HepG2 (cell line): ENCODE data around the gene AFF1. TPM values are rescaled to one million over a fixed set of nuclear protein-coding genes. Genes with fewer than 3 reads are reported as not detected.
A peak's percentile ranks its signal among the peaks of the same experiment; 100 is the strongest.

Source experiments
- DNMT1 ChIP-seq: sonication (generic); formaldehyde crosslinking; IDR thresholded peaks from 2 replicates; pipeline ENCODE4 v1.5.1; 2020; ENCODE audit warnings: mild to moderate bottlenecking, missing genetic modification reagents
- DPF2 ChIP-seq: sonication (generic); formaldehyde crosslinking; IDR thresholded peaks from 2 replicates; pipeline ENCODE4 v1.4.0; 2020; ENCODE audit warnings: mild to moderate bottlenecking, low read depth, missing genetic modification reagents, borderline replicate concordance
- ETV5 ChIP-seq: IDR thresholded peaks from 2 replicates; pipeline ENCODE4 v1.6.1; 2018; ENCODE audit warnings: missing biosample characterization, missing genetic modification reagents, inconsistent platforms, borderline replicate concordance
- FOXJ3 ChIP-seq: sonication (generic); formaldehyde crosslinking; IDR thresholded peaks from 2 replicates; pipeline ENCODE4 v1.4.0; 2020; ENCODE audit warnings: missing genetic modification reagents, mild to moderate bottlenecking, borderline replicate concordance
- GZF1 ChIP-seq: sonication (generic); formaldehyde crosslinking; IDR thresholded peaks from 2 replicates; pipeline ENCODE4 v1.5.1; 2020; ENCODE audit warnings: mild to moderate bottlenecking, missing genetic modification reagents
- HDAC2 ChIP-seq: sonication (generic); formaldehyde crosslinking; IDR thresholded peaks from 2 replicates; pipeline ENCODE4 v1.4.0; 2020; ENCODE audit warnings: missing genetic modification reagents
- HNF4A ChIP-seq: sonication (generic); formaldehyde crosslinking; IDR thresholded peaks from 2 replicates; pipeline ENCODE4 v1.4.0; 2020; ENCODE audit warnings: missing genetic modification reagents
- HOXA5 ChIP-seq: sonication (generic); formaldehyde crosslinking; IDR thresholded peaks from 2 replicates; pipeline ENCODE4 v1.4.0; 2020; ENCODE audit warnings: missing genetic modification reagents
- KDM6A ChIP-seq: IDR thresholded peaks from 2 replicates; pipeline ENCODE4 v1.6.1; 2016; ENCODE audit warnings: low read depth
- LCORL ChIP-seq, 2 experiments: fragments of 450-650 bp in 1 of 2; sonication (generic) in 1 of 2; formaldehyde crosslinking in 1 of 2; IDR thresholded peaks; 2 replicates each; pipeline versions ENCODE4 v1.5.0 to v1.6.1; 2017 to 2020; ENCODE audit warnings: antibody characterized with exemption in 1 of 2, missing genetic modification reagents in 1 of 2
- NFIC ChIP-seq: IDR thresholded peaks from 2 replicates; pipeline ENCODE4 v1.6.1; 2012; ENCODE audit warnings: mild to moderate bottlenecking, low read length, inconsistent platforms
- SOX5 ChIP-seq: IDR thresholded peaks from 2 replicates; pipeline ENCODE4 v1.6.1; 2016; ENCODE audit warnings: borderline replicate concordance
- TARDBP ChIP-seq: sonication (generic); formaldehyde crosslinking; IDR thresholded peaks from 2 replicates; pipeline ENCODE4 v1.8.0; 2022; ENCODE audit warnings: mild to moderate bottlenecking, missing genetic modification reagents
- TCF7 ChIP-seq: sonication (generic); IDR thresholded peaks from 2 replicates; pipeline ENCODE4 v1.6.1; 2016; ENCODE audit warnings: antibody characterized with exemption, low read depth
- TOE1 ChIP-seq: sonication (generic); formaldehyde crosslinking; IDR thresholded peaks from 2 replicates; pipeline ENCODE4 v1.4.0; 2020; ENCODE audit warnings: mild to moderate bottlenecking, missing genetic modification reagents
- ZNF317 ChIP-seq: sonication (generic); formaldehyde crosslinking; IDR thresholded peaks from 2 replicates; pipeline ENCODE4 v1.5.0; 2020; ENCODE audit warnings: mild to moderate bottlenecking, missing genetic modification reagents
- ZNF614 ChIP-seq: IDR thresholded peaks from 2 replicates; pipeline ENCODE4 v1.6.1; 2018; ENCODE audit warnings: missing biosample characterization, missing genetic modification reagents, inconsistent platforms, borderline replicate concordance
- ZNF776 ChIP-seq: sonication (generic); formaldehyde crosslinking; IDR thresholded peaks from 2 replicates; pipeline ENCODE4 v1.4.0; 2020; ENCODE audit warnings: mild to moderate bottlenecking, missing genetic modification reagents
- ZNF788 ChIP-seq: sonication (generic); formaldehyde crosslinking; IDR thresholded peaks from 2 replicates; pipeline ENCODE4 v1.5.0; 2020; ENCODE audit warnings: mild to moderate bottlenecking, missing genetic modification reagents, borderline replicate concordance
- ZSCAN20 ChIP-seq: sonication (generic); formaldehyde crosslinking; IDR thresholded peaks from 2 replicates; pipeline ENCODE4 v1.4.0; 2020; ENCODE audit warnings: missing genetic modification reagents, mild to moderate bottlenecking, borderline replicate concordance
- polyA plus RNA-seq, 8 experiments: library from polyadenylated mRNA; depleted of rRNA in 3 of 8; stranded (reverse) in 7 of 8; unstranded in 1 of 8; fragments of >200 nt; fragmentation: Illumina TruSeq in 4 of 8; extraction: Trizol in 4 of 8; gene quantifications; 2 replicates each; pipeline versions ENCODE4 v1.2.1 to v1.2.3, GENCODE V29; 2011 to 2016; ENCODE audit warnings: low read depth in 4 of 8, missing spikeins in 1 of 8, mixed read lengths in 1 of 8; ENCODE audit not compliant: insufficient read depth in 1 of 8
- total RNA-seq, 5 experiments: library from RNA; depleted of rRNA; stranded (reverse); fragments of >200 nt; fragmentation: Illumina TruSeq; extraction: Trizol; gene quantifications; 2 replicates each; pipeline ENCODE4 v1.2.3, GENCODE V29; 2016; ENCODE audit warnings: low read depth in 1 of 5
- TF ChIP-seq, protein P1 (sequence below): sonication (generic); formaldehyde crosslinking; IDR thresholded peaks from 2 replicates; pipeline ENCODE4 v1.4.0; 2020; ENCODE audit warnings: mild to moderate bottlenecking, missing genetic modification reagents
- TF ChIP-seq, protein P2 (sequence below): sonication (generic); formaldehyde crosslinking; IDR thresholded peaks from 2 replicates; pipeline ENCODE4 v1.8.1; 2023; ENCODE audit warnings: mild to moderate bottlenecking, missing genetic modification reagents, borderline replicate concordance
- TF ChIP-seq, protein P3 (sequence below): sonication (generic); formaldehyde crosslinking; IDR thresholded peaks from 2 replicates; pipeline ENCODE4 v1.4.0; 2020; ENCODE audit warnings: missing genetic modification reagents, borderline replicate concordance
- TF ChIP-seq, protein P4 (sequence below): sonication (generic); formaldehyde crosslinking; IDR thresholded peaks from 2 replicates; pipeline ENCODE4 v1.8.1; 2023; ENCODE audit warnings: mild to moderate bottlenecking, missing genetic modification reagents
- TF ChIP-seq, protein P5 (sequence below): sonication (generic); formaldehyde crosslinking; IDR thresholded peaks from 2 replicates; pipeline ENCODE4 v1.4.0; 2020; ENCODE audit warnings: missing genetic modification reagents

Gene AFF1
- total and polyA plus RNA-seq, 2 of the 13 experiments (the other 11 are each of a cell fraction or from before 2014, with no cell fraction given) = 15.5 to 15.9 TPM

DNA sequence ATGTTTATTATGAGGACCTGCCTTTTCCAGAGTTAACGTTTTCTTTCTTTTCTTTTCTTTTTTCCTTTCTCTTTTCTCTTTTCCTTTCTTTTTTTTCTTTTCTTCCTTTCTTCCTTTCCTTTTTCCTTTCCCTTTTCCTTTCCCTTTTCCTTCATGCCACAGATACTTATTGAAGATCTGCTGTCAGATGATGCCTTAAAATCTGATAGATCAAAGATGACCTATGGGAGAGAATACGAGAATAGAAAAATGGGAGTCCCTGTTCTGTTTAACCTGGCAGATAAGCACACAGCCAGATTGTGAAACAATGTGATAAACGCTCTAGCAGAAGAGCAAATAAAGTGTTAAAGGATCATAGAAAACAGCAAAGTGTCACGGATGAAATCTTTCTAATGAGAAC, 38.9 kb downstream of the AFF1 start (continued):
- TF ChIP-seq, protein P1, sequence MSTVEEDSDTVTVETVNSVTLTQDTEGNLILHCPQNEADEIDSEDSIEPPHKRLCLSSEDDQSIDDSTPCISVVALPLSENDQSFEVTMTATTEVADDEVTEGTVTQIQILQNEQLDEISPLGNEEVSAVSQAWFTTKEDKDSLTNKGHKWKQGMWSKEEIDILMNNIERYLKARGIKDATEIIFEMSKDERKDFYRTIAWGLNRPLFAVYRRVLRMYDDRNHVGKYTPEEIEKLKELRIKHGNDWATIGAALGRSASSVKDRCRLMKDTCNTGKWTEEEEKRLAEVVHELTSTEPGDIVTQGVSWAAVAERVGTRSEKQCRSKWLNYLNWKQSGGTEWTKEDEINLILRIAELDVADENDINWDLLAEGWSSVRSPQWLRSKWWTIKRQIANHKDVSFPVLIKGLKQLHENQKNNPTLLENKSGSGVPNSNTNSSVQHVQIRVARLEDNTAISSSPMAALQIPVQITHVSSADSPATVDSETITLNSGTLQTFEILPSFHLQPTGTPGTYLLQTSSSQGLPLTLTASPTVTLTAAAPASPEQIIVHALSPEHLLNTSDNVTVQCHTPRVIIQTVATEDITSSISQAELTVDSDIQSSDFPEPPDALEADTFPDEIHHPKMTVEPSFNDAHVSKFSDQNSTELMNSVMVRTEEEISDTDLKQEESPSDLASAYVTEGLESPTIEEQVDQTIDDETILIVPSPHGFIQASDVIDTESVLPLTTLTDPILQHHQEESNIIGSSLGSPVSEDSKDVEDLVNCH (CRISPR knock-in tag) = no peak
- no peak for TF ChIP-seq DNMT1 (CRISPR knock-in tag)
- TF ChIP-seq ZNF776 (CRISPR knock-in tag) = no peak
- TF ChIP-seq, protein P2, sequence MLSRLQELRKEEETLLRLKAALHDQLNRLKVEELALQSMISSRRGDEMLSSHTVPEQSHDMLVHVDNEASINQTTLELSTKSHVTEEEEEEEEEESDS (CRISPR knock-in tag) = no peak
- TF ChIP-seq HOXA5 (CRISPR knock-in tag) = 0 out of 2 replicates have a peak, but pooled peaks have one; percentile 20
- peak; percentile 81 for TF ChIP-seq HDAC2
- TF ChIP-seq GZF1 (CRISPR knock-in tag) = no peak
- TF ChIP-seq ETV5 (CRISPR knock-in tag) = no peak
- TF ChIP-seq TOE1 (CRISPR knock-in tag) = no peak
- TF ChIP-seq KDM6A (CRISPR knock-in tag) = 0 out of 2 replicates have a peak, but pooled peaks have one; percentile 48
- peak; percentile 32; the same call in 1 of the 2 replicates for TF ChIP-seq ZNF317
- TF ChIP-seq LCORL (IDR thresholded peaks at IDR 0.05) = no peak
- TF ChIP-seq LCORL (CRISPR knock-in tag; IDR thresholded peaks at IDR 0.05) = no peak
- TF ChIP-seq ZSCAN20 = no peak
- TF ChIP-seq FOXJ3 (CRISPR knock-in tag) = peak; percentile 71; the same call in 1 of the 2 replicates
- TF ChIP-seq DPF2 = peak; percentile 83
- peak; percentile 45 for TF ChIP-seq HNF4A (CRISPR knock-in tag)
- 0 out of 2 replicates have a peak, but pooled peaks have one; percentile 42 for TF ChIP-seq ZNF614 (CRISPR knock-in tag)
- no peak for TF ChIP-seq ZNF788 (CRISPR knock-in tag)
- TF ChIP-seq TCF7 = peak; percentile 73
- TF ChIP-seq NFIC = peak; percentile 62
- TF ChIP-seq, protein P3, sequence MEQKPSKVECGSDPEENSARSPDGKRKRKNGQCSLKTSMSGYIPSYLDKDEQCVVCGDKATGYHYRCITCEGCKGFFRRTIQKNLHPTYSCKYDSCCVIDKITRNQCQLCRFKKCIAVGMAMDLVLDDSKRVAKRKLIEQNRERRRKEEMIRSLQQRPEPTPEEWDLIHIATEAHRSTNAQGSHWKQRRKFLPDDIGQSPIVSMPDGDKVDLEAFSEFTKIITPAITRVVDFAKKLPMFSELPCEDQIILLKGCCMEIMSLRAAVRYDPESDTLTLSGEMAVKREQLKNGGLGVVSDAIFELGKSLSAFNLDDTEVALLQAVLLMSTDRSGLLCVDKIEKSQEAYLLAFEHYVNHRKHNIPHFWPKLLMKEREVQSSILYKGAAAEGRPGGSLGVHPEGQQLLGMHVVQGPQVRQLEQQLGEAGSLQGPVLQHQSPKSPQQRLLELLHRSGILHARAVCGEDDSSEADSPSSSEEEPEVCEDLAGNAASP = no peak; the same call in 1 of the 2 replicates
- TF ChIP-seq, protein P4, sequence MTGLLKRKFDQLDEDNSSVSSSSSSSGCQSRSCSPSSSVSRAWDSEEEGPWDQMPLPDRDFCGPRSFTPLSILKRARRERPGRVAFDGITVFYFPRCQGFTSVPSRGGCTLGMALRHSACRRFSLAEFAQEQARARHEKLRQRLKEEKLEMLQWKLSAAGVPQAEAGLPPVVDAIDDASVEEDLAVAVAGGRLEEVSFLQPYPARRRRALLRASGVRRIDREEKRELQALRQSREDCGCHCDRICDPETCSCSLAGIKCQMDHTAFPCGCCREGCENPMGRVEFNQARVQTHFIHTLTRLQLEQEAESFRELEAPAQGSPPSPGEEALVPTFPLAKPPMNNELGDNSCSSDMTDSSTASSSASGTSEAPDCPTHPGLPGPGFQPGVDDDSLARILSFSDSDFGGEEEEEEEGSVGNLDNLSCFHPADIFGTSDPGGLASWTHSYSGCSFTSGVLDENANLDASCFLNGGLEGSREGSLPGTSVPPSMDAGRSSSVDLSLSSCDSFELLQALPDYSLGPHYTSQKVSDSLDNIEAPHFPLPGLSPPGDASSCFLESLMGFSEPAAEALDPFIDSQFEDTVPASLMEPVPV (CRISPR knock-in tag) = no peak
- TF ChIP-seq, protein P5, sequence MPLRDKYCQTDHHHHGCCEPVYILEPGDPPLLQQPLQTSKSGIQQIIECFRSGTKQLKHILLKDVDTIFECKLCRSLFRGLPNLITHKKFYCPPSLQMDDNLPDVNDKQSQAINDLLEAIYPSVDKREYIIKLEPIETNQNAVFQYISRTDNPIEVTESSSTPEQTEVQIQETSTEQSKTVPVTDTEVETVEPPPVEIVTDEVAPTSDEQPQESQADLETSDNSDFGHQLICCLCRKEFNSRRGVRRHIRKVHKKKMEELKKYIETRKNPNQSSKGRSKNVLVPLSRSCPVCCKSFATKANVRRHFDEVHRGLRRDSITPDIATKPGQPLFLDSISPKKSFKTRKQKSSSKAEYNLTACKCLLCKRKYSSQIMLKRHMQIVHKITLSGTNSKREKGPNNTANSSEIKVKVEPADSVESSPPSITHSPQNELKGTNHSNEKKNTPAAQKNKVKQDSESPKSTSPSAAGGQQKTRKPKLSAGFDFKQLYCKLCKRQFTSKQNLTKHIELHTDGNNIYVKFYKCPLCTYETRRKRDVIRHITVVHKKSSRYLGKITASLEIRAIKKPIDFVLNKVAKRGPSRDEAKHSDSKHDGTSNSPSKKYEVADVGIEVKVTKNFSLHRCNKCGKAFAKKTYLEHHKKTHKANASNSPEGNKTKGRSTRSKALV = no peak
- TF ChIP-seq TARDBP (CRISPR knock-in tag) = peak; percentile 44
- peak; percentile 74; the same call in 1 of the 2 replicates for TF ChIP-seq SOX5 (CRISPR knock-in tag)
